ENCODE measurements around the gene SIRPA. TPM values are rescaled to one million over a fixed set of nuclear protein-coding genes. Genes with fewer than 3 reads are reported as not detected.

SIRPA gene
- total RNA-seq, 2 donors from 2014 or later, result 5.1 to 6.3 TPM

DNA sequence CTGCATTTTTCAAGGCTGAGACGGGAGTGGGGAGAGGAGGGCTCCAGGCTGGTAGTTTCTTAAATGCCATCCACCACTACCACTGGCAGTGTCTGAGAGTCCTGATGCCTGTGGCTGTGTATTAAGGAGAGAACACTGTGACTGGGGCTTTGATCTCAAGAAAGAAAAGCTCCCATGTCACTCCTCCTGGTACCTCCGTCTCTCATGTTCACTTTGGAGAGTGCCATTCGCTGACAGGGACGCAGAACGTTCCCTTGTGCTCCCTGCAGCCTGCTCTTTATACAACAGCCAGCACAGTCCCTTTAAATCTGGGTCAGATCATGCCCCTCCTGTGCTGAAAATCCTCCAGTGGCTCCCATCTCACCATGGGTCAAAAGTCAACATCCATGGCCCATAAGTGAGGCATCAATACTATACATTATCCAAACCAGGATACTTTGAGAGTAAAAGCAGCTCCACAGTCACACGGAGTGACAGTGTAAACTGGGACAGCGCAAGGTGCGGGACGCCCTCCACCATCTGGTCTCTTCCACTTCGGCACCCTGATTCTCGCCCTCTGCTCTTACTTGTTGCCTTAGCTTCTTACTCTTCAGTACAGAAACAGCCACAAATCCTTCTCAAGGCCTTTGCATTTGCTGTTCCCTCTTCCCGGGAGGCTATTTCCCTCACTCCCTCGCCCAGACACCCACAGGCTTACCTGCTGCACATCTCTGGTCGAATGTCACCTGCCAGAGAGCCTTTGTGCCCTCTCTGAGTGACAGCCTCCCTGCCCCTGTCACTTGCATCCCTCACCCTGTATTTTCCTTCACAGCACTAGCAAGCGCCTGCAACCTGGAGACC is 78.6 kb downstream of the SIRPA start:
- no peak overlapping the region for H3K27ac Mint-ChIP-seq
- Histone ChIP-seq H3K4me1 (ENCODE audit: control insufficient read depth, insufficient read depth, low read length) (peaks cover 5% of the 10 kb centered on the region), H3K4me3 (ENCODE audit: low read length) (no peak overlapping the region), H3K27me3 (ENCODE audit: control insufficient read depth, insufficient read depth, low read length, poor library complexity, severe bottlenecking) (peaks cover 13% of the 10 kb centered on the region), H3K36me3 (ENCODE audit: control insufficient read depth, insufficient read depth, low read length) (no peaks in the 10 kb centered on the region), H3K9ac (ENCODE audit: extremely low read depth, low read length, poor library complexity, severe bottlenecking) (no peak overlapping the region), H3K27ac (ENCODE audit: low read depth, low read length) (no peak overlapping the region), H3K9me3 (ENCODE audit: control insufficient read depth, low read length) (no peaks in the 10 kb centered on the region)
- H3K27me3 Mint-ChIP-seq (ENCODE audit: insufficient read depth), result peaks cover 7% of the 10 kb centered on the region
- no peak overlapping the region for H3K4me3 Mint-ChIP-seq
- H3K4me1 Mint-ChIP-seq, result peaks cover 10% of the 10 kb centered on the region
- H3K36me3 Mint-ChIP-seq (ENCODE audit: low read depth), result no peaks in the 10 kb centered on the region
- peak; percentile 33 for DNase-seq
- TF ChIP-seq, protein P1, sequence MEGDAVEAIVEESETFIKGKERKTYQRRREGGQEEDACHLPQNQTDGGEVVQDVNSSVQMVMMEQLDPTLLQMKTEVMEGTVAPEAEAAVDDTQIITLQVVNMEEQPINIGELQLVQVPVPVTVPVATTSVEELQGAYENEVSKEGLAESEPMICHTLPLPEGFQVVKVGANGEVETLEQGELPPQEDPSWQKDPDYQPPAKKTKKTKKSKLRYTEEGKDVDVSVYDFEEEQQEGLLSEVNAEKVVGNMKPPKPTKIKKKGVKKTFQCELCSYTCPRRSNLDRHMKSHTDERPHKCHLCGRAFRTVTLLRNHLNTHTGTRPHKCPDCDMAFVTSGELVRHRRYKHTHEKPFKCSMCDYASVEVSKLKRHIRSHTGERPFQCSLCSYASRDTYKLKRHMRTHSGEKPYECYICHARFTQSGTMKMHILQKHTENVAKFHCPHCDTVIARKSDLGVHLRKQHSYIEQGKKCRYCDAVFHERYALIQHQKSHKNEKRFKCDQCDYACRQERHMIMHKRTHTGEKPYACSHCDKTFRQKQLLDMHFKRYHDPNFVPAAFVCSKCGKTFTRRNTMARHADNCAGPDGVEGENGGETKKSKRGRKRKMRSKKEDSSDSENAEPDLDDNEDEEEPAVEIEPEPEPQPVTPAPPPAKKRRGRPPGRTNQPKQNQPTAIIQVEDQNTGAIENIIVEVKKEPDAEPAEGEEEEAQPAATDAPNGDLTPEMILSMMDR (conservative IDR thresholded peaks at IDR 0.05), result no peak
- H3K9me3 Mint-ChIP-seq, result no peaks in the 10 kb centered on the region
- 86 to 87% methylated on average over 7 to 15 of the region's 15 CpGs for WGBS, 2 experiments (ENCODE audit: insufficient coverage in 1 of 2, insufficient read length in 1 of 2)

DNA sequence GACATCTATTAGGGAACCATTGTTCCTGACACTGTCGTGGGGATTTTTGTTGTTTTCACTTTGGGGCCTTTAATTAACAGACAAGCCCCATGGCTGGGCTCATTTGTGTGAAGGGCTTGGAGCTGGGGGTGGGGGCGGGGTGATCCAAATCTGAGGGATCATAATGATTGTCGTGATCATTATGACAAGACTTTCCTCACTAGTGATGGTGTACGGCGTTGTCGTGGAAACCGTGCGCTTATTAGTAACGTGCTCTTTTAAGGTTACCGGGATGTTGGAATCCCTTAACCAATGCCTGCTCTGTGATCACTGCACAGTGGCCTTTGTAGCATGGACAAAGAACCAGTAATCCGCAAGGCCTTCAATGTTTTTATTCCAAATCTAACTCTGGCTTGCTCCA is 80.1 kb downstream of the SIRPA start:
- Histone ChIP-seq H3K27me3 (ENCODE audit: control insufficient read depth, insufficient read depth, low read length, poor library complexity, severe bottlenecking) (peaks cover 28% of the 10 kb centered on the region), H3K9me3 (ENCODE audit: control insufficient read depth, low read length) (no peaks in the 10 kb centered on the region), H3K36me3 (ENCODE audit: control insufficient read depth, insufficient read depth, low read length) (no peaks in the 10 kb centered on the region), H3K27ac (ENCODE audit: low read depth, low read length) (no peak overlapping the region), H3K4me1 (ENCODE audit: control insufficient read depth, insufficient read depth, low read length) (peaks cover 5% of the 10 kb centered on the region), H3K9ac (ENCODE audit: extremely low read depth, low read length, poor library complexity, severe bottlenecking) (no peak overlapping the region), H3K4me3 (ENCODE audit: low read length) (no peak overlapping the region)
- no peaks in the 10 kb centered on the region for H3K9me3 Mint-ChIP-seq
- H3K36me3 Mint-ChIP-seq (ENCODE audit: low read depth), result no peaks in the 10 kb centered on the region
- no peak overlapping the region for H3K4me3 Mint-ChIP-seq
- DNase-seq, result peak; percentile 10
- peaks cover 10% of the 10 kb centered on the region for H3K4me1 Mint-ChIP-seq
- H3K27me3 Mint-ChIP-seq (ENCODE audit: insufficient read depth), result peaks cover 7% of the 10 kb centered on the region
- 85 to 90% methylated on average over 10 to 11 of the region's 11 CpGs for WGBS, 2 experiments (ENCODE audit: insufficient coverage in 1 of 2, insufficient read length in 1 of 2)
- TF ChIP-seq, protein P1 (conservative IDR thresholded peaks at IDR 0.05), result no peak
- H3K27ac Mint-ChIP-seq, result no peak overlapping the region

GRCh38 chr20:1979106-1979778 is 84.0 kb downstream of the SIRPA start:
- TF ChIP-seq, protein P1 (conservative IDR thresholded peaks at IDR 0.05), result no peak
- 70 to 86% methylated on average over 2 to 3 of the region's 3 CpGs for WGBS, 2 experiments (ENCODE audit: insufficient coverage in 1 of 2, insufficient read length in 1 of 2)
- no peaks in the 10 kb centered on the region for H3K36me3 ChIP-seq (ENCODE audit: control insufficient read depth, insufficient read depth, low read length)
- H3K27ac Mint-ChIP-seq, result no peak overlapping the region
- H3K4me3 ChIP-seq (ENCODE audit: low read length), result no peak overlapping the region
- H3K4me1 ChIP-seq (ENCODE audit: control insufficient read depth, insufficient read depth, low read length), result no peaks in the 10 kb centered on the region
- no peaks in the 10 kb centered on the region for H3K4me1 Mint-ChIP-seq
- DNase-seq, result no peak
- no peak overlapping the region for H3K9ac ChIP-seq (ENCODE audit: extremely low read depth, low read length, poor library complexity, severe bottlenecking)
- H3K27me3 ChIP-seq (ENCODE audit: control insufficient read depth, insufficient read depth, low read length, poor library complexity, severe bottlenecking), result peaks cover 38% of the 10 kb centered on the region
- H3K9me3 ChIP-seq (ENCODE audit: control insufficient read depth, low read length), result no peaks in the 10 kb centered on the region
- peaks cover 13% of the 10 kb centered on the region for H3K27me3 Mint-ChIP-seq (ENCODE audit: insufficient read depth)
- H3K27ac ChIP-seq (ENCODE audit: low read depth, low read length), result no peak overlapping the region
- H3K36me3 Mint-ChIP-seq (ENCODE audit: low read depth), result no peaks in the 10 kb centered on the region
- H3K4me3 Mint-ChIP-seq, result no peak overlapping the region
- H3K9me3 Mint-ChIP-seq, result no peaks in the 10 kb centered on the region

All from endodermal cell (in vitro differentiated cells).